NCI-H2081 treated with DMSO at 0.1 percent for 48 hours (cell line): ENCODE measurements around the gene B9D1.

Source experiments
- DNase-seq: peaks from one replicate; lab custom pipeline; 2025; lab: John Stamatoyannopoulos, UW

Gene B9D1

DNA sequence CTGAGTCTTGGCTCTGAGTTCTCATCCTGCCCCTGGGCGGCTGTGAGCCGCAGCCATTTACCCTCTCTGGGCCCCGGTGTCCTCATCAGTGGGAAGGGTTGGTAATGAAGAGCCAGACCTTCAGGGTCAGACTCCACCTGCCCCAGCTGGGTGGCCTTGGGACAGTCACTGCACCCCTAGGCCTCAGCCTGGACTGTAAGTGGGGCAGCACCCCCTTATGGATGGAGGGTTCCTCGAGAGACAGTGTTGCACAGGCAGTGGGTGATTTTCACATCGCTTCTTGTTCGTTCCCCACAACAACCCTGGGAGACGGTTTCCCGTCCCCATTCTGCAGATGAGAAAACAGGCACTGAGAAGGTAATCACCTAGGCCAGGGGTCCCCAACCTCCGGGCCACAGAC, 60.5 kb downstream of the B9D1 start:
- no peak for DNase-seq

DNA sequence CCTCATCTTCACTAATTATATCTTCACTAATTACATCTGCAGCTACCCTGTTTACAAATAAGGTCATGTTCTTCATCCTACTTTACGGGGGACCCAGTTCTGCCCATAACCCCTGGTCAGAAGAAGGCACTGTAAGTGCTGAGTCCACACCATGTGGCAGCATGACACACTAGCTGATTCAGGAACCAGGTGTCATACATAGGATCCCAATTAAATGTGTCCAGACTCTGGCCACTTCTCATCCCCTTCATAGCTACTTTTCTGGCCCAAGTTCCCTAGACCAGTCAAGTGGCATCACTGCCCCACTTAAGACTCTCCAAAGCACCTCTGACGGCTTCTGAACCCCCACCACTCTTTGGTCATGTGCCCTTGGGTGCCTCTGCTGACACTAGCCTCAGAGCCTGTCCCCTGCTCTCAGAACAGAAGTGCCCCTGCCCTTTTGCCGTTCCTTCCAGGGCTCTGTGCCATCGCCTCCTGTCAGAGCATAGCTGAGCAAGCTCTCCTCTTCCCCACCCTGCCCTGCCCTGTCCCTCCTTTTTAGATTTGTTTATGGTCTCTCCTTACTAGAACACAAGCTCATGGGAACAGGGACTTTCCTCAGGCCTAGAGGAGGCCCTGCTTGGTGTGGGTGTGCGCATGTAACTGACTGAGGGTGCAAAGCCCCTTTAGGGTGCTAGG, 61.1 kb downstream of the B9D1 start:
- no peak for DNase-seq

- no peak for DNase-seq
These were observed 62.7 kb downstream of the B9D1 start for GRCh38 chr17:19299866-19300265.

DNA sequence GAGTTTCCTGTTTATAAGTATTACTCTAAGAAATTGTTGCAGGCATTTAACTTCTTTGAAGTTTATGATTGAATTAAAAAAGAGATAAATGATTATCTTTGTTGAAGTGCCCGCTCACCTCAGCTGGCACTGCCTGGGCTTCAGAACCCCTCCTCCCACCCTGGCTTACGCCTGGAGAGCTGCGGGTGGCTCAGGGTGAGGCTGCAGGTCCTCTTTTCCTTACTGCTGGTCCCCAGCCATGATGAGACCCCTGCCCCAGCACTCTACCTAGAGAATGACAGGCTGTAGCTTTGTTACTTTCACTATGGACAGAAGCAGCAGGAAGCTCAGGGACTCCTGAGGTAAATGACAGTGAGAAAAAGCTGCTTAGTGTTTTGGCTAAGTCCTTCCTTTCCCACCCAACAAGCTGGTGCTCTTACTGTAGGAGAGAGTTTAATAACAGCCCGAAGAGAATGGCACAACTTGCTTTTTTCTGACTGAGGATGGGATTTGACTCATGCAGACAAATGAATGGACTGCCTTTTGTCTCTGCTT, 63.2 kb downstream of the B9D1 start:
- DNase-seq: no peak

- no peak for DNase-seq
These were observed 63.8 kb downstream of the B9D1 start for GRCh38 chr17:19298569-19299213.

GRCh38 chr17:19296786-19297778, 65.4 kb downstream of the B9D1 start:
- no peak for DNase-seq

GRCh38 chr17:19295473-19296135, 66.9 kb downstream of the B9D1 start:
- DNase-seq: no peak

- DNase-seq: no peak
These were observed 68.1 kb downstream of the B9D1 start for GRCh38 chr17:19294443-19294842.
